PFSK-1 (cell line): ENCODE data around the gene C16orf54.

ENCODE experiments used
- TAF1 ChIP-seq: IDR thresholded peaks from 2 replicates; pipeline ENCODE4 v1.6.1; 2012; ENCODE audit warnings: low read length, control low read depth, borderline replicate concordance; ENCODE audit not compliant: insufficient read depth
- TF ChIP-seq, protein P1 (sequence below), 2 experiments: IDR thresholded peaks; 2 replicates each; pipeline versions ENCODE4 v1.6.1 to v1.8.0; 2011 to 2012; ENCODE audit warnings: low read depth in 2 of 2, low read length in 2 of 2, control low read depth in 1 of 2, inconsistent platforms in 1 of 2, mild to moderate bottlenecking in 1 of 2, moderate library complexity in 1 of 2; ENCODE audit not compliant: insufficient read depth in 1 of 2

DNA sequence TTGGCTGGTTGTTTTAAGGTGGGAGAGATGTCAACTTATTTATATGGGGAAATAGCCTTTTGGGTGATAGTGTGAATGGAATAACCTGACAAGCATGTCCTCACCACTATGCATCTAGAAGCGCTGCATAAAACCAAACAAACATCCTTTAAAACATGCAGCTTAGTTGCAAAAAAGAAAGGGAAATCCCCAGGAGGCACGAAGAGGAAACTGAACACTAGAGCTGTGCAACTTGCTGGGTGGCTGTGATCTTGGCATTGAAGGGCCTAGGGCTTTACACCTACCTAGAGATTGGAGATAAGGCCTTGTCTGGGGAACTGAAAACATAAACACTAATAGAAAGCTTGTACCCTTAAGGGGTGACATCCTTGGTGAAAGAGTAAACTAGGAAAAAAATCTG is 7.3 kb downstream of the C16orf54 start:
- TF ChIP-seq TAF1, result no peak
- TF ChIP-seq, protein P1, sequence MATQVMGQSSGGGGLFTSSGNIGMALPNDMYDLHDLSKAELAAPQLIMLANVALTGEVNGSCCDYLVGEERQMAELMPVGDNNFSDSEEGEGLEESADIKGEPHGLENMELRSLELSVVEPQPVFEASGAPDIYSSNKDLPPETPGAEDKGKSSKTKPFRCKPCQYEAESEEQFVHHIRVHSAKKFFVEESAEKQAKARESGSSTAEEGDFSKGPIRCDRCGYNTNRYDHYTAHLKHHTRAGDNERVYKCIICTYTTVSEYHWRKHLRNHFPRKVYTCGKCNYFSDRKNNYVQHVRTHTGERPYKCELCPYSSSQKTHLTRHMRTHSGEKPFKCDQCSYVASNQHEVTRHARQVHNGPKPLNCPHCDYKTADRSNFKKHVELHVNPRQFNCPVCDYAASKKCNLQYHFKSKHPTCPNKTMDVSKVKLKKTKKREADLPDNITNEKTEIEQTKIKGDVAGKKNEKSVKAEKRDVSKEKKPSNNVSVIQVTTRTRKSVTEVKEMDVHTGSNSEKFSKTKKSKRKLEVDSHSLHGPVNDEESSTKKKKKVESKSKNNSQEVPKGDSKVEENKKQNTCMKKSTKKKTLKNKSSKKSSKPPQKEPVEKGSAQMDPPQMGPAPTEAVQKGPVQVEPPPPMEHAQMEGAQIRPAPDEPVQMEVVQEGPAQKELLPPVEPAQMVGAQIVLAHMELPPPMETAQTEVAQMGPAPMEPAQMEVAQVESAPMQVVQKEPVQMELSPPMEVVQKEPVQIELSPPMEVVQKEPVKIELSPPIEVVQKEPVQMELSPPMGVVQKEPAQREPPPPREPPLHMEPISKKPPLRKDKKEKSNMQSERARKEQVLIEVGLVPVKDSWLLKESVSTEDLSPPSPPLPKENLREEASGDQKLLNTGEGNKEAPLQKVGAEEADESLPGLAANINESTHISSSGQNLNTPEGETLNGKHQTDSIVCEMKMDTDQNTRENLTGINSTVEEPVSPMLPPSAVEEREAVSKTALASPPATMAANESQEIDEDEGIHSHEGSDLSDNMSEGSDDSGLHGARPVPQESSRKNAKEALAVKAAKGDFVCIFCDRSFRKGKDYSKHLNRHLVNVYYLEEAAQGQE (IDR thresholded peaks at IDR 0.05; ENCODE audit: insufficient read depth in 1 of 2, low read depth in 2 of 2, low read length in 2 of 2), result no peak
